Prostate gland (tissue), 2 donors: ENCODE results near the gene R3HDML.

Source experiments
- POLR2A ChIP-seq: fragments of 450-650 bp; IDR thresholded peaks from one replicate; pipeline ENCODE4 v1.6.1; 2016; ENCODE audit warnings: antibody characterized with exemption, mild to moderate bottlenecking
- TF ChIP-seq, protein P1 (sequence below), 4 experiments: fragments of 200-600 bp in 2 of 4; fragments of 450-650 bp in 2 of 4; sonication (generic) in 2 of 4; IDR thresholded peaks; 1 replicate in 3 of 4; 2 replicates in 1 of 4; pipeline ENCODE4 v1.5.1; 2016 to 2019; ENCODE audit warnings: antibody characterized with exemption in 4 of 4, mild to moderate bottlenecking in 2 of 4, moderate library complexity in 2 of 4

DNA sequence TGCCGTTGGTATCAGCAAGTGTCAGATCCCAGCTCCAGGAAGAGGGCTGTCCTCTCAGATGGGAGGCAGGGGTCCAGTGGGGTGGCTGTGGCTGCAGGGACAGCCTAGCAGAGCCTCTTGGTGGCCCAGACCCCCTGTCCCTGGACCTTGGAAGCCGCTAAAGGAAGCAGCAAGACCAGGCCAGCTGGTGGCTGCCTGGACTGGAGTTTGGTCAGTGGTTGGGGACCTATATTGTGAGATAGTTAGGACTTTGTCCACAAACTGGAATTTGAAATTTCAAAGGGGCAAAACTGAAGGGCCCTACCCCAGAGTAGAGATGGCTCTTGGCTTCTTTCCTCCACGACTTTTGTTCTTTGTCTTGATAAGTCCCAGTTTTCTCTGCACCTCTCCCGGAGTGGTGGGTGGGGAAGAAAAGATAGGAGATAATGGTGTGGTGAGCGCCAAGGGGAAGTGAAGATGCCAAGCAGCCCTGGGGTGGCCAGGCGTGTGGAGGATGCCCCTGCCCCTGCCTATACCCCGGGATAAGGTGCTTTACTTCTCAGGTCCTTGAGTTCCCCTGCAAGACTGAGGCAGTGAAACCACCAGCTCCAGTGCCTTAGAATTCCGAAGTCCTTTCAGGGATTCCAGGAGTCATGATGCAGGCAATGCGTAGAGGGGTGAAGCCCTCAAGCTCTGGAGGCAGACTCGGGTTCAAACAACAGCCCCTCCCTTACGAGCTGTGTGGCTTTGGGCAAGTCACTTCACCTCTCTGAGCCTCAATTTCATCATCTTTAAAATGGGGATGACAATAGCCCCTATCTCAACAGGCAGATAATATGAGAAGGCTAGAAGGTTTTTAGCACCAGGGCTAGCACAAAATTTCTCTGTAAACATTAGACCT lies 58.9 kb downstream of the R3HDML start:
- TF ChIP-seq, protein P1, sequence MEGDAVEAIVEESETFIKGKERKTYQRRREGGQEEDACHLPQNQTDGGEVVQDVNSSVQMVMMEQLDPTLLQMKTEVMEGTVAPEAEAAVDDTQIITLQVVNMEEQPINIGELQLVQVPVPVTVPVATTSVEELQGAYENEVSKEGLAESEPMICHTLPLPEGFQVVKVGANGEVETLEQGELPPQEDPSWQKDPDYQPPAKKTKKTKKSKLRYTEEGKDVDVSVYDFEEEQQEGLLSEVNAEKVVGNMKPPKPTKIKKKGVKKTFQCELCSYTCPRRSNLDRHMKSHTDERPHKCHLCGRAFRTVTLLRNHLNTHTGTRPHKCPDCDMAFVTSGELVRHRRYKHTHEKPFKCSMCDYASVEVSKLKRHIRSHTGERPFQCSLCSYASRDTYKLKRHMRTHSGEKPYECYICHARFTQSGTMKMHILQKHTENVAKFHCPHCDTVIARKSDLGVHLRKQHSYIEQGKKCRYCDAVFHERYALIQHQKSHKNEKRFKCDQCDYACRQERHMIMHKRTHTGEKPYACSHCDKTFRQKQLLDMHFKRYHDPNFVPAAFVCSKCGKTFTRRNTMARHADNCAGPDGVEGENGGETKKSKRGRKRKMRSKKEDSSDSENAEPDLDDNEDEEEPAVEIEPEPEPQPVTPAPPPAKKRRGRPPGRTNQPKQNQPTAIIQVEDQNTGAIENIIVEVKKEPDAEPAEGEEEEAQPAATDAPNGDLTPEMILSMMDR (IDR thresholded peaks at IDR 0.05), result no peak
- no peak for TF ChIP-seq POLR2A
